NCI-H2029 (cell line): Measurements from ENCODE around the gene SYT3.

Source experiments
- DNase-seq: peaks from one replicate; lab custom pipeline; 2025; lab: John Stamatoyannopoulos, UW

Gene SYT3, protein sequence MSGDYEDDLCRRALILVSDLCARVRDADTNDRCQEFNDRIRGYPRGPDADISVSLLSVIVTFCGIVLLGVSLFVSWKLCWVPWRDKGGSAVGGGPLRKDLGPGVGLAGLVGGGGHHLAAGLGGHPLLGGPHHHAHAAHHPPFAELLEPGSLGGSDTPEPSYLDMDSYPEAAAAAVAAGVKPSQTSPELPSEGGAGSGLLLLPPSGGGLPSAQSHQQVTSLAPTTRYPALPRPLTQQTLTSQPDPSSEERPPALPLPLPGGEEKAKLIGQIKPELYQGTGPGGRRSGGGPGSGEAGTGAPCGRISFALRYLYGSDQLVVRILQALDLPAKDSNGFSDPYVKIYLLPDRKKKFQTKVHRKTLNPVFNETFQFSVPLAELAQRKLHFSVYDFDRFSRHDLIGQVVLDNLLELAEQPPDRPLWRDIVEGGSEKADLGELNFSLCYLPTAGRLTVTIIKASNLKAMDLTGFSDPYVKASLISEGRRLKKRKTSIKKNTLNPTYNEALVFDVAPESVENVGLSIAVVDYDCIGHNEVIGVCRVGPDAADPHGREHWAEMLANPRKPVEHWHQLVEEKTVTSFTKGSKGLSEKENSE

DNA sequence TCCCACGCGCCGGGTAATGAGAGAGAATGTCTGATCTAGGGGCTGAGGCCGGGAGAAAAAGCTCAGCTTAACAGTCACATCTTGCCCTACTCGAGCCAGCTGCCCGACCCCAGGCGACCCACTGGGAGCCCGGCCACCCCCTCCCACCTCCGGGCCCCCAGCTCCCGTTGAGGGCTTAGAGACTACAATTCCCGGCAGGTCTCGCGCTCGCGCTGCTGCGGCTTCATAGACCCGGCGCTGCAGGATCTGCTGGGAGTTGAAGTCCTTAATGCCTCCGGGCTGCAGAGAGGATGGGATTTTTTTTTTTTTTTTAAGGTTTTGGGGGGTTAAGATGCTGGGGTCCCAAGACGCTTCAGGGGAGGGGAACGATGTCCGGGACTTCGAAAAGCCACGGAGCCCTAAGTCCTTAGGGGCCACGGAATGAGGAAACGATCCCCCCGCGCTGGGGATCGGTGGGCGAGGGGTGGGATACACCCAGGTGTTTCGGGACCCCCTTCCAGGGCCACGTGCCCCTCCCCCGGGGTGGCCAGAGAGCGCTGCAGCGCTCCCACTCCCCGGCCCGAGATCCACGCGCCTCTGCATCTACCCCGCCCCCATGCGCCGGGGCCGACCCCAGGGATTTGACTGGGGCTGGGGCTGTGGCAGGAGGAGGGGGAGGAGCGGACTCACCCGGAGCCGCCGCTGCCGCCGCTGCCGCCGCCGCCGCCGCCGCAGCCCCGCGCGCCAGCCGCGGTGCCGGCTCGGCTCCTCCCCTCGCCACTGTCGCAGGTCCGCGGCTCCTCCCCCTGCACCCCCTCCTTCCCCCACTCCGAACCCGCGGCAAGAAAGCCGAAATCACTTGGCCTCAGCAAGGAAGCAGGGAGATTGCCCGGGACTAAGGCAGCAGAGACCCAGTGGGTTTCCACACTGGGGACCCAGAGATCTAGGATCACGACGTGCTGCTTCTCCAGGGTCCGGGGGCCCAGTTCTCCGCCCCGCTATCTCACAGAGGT, at the start of gene SYT3:
SYT3 (minus strand) TSS at position 761 of the 992 bp plus-strand sequence. CDS start 2,470 bp downstream, outside the sequence.
- no peak for DNase-seq

DNA sequence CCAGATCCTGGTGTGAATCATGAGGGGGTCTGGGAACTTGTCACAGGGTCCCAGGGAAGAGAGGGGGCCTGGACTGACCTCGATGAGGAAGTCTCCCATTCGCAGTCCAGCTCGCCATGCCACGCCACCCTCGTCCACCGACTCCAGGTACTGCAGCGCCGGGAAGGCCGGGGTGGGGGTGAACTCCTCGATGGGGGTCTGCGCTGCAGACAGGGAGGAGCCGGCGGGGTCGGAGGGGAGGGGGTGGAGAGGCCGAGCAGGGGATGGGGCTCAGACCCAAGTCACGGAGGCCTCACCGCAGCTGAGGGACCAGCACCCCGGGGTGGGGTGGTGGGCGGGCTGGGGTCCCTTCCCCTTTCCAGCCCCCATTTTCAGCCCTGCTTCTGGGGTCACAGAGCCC, 49.1 kb upstream of the SYT3 start:
- no peak for DNase-seq

DNA sequence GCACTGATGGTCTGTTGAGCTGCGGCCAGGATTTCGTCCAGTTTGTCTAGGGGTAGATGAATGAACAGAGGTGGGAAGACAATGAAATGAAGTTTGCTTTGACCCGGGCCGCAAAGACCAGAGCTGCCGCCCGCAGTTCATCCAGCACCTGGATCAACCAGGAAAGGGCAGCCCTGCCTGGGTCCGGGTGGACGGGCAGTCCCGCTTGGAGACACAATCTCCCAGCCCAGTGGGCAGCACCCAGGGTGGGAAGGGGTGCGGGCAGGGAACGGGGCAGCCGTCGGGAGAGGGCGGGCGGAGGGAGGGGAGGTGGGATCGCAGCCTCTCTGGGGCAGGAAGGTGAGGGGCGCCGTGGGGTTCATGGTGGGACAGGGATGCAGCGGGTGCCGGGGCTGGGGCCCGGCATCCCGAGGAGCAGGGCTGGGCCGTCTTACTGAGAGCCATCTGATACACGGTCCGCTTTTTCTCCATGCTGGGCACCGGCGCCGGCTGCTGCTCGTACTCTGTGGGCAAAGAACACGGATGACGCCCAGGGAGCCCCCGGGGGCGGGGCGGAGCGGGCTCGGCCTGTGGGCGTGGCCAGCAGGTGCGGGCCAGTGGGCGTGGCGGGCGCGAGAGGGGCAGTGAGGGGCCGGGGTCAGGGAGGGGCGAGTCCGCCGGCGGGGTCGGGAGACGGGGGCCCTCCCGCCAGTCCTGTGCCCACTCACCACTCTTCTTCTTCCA, 46.8 kb upstream of the SYT3 start:
- no peak for DNase-seq

DNA sequence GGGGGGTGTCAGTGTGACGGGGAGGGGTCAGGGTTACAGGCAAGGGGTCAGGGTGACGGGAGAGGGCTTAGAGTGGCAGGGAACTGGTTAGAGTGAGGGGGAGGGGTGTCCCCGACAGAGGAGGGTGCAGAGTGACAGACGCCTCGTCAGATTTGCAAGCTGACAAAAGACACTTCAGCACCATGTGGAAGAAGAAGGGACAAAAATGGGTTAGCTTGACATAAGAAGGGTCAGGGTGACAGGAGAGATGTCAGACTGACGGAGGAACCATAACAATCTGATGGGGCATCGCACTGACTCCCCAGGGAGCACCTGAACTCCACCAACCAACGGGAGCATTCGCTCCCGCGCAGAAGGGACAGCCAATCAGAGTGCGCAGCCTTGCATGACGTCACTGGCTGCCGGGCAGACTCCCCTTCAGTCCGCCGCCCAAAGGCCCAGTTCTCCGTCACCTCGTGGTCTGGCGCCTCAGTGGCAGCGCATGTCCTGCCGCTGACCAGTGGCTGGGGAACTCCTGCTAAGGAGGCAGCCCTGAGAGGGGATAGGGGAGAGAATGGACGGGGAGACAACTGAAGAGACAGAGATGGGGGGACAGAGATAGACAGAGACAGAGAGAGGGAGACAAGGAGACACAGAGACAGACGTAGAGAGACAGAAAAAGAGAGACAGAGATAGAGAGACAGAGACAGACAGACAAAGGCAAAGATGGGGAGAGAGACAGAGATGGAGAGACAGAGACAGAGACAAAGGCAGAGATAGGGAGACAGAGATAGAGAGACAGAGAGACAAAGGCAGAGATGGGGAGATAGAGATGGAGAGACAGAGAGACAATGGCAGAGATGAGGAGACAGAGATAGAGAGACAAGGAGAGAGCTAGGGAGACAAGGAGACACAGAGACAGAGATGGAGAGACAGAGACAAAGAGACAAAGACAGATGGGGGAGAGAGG, 39.8 kb upstream of the SYT3 start:
- peak; percentile 30 for DNase-seq

DNA sequence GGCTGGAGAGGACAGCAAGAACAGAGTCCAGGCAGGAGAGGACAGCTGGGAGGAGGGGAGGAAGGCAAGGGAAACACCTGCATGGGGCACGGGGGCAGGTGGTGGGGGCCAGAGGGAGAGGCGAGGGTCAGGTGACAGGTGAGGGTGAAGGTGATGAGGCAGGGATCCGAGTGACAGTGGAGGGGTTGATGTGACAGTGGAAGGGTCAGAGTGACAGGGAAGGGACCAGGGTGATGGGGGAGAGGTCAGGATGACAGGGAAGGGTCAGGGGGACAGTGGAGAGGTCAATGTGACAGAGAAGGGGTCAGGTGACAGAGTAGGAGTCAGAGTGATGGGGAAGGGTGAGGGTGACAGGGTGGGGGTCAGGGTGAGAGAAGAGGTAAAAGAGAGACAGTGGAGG, 38.6 kb upstream of the SYT3 start:
- DNase-seq: no peak

DNA sequence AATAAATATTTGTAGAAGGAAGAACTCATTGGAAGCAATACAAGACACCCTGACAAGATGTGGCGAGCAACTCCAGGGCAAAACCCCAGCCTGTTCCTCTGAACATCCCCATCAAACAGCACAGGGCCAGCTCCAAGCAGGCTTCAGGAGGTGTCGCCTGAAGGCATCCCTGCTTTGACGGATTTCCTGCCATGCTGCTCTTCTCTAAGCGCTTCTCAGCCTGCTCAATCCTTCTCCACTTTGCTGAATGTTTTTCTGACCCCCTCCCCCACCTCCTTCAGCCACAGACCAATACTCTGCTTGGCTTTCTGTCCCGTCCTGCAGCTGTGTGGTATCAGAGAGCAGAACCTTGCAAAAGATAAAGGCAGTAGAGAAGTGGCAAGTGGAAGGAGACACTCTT, 38.0 kb upstream of the SYT3 start:
- DNase-seq: no peak

DNA sequence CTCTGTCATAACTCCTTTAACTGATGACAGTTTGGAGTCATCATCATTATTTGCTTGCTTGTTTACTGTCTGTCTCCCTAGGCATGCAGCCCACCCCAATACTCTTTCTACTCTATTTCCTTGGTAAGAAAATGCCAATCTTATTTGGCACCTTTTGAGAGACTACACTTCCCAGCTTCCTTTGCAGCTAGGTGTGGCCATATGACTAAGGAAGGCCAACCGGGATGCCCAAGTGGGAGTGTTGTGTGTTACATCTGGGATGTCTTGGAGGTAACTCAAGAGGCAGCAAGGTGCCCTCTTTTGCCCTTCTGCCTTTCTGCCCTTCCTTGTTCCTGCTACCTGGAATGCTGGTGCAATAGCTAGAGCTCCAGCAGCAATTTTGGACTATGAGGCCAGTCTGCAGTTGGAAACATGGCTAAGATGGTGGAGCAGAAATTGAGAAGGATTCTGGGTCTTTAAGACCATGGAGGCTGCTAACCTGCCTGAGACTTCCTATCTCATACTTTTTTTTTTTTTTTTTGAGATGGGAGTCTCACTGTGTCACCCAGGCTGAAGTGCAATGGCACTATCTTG, 37.0 kb upstream of the SYT3 start:
- no peak for DNase-seq

DNA sequence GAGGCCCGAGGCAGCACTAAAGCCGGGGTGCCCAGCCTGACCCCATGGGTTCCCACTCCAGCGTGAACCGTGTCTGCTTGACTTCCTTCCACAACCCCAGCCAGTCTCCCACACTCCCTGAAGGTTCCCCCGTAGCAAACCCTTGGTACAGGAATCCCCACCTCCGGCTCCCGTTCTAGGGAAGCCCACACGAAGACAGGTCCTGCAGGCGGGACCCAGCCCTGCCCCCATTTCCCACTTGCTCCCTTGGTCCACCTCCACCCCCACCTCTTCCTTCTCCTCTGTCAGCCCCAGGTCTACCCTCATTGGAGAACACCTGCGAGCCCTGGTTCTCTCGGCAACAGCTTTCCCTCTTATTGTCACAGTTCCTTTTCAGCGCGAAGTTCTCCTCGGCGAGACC, 33.4 kb upstream of the SYT3 start:
- DNase-seq: no peak

DNA sequence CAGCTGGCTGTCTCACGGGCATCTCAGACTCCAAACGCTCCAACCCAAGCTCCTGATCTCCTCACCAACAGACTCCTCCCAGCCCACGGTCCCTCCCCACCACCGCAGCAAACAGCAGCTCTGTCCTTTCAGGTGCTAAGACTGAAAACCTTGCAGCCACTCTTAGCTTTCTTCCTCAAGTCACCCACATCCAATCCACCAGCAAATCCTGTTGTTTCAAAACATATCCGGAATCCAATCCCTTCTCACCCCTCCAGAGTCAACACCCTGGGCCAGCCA, 30.4 kb upstream of the SYT3 start:
- no peak for DNase-seq

DNA sequence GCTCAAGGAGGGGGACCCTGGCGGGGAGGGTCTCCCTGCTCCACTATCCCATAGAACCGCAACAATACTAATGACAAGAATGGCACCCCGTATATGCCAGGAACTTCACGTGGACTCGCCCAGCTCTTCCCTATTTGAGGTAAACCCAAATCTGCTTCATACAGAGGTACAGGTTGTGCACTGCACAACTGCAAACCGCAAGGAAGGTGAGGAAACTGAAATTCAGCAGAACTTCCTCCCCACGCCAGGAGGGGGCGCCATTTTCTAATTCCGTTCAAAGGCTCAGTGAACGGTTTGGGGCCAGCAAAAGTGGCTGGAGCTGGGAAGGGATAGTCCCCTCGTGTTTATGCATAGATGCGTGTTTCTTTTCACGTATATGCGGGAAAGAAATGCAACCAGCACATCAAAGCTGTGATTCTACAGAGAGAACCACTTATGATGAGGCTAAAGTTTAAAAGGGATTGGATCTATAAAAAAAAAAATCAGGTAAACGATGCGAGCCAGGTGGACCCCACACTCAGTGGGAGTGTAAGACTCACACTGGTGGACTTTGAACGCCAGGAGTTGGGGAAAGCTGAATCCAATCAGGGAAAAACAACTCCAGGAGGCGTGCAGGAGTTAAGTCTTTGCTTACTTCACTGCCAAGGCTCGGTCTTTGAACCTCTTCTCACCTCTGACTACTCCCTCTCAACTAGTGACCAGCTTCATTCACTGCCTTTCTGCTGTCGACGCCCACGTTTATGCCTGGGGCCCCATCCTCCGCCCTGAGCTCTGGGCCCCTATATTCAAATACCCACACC, 29.8 kb upstream of the SYT3 start:
- DNase-seq: no peak

DNA sequence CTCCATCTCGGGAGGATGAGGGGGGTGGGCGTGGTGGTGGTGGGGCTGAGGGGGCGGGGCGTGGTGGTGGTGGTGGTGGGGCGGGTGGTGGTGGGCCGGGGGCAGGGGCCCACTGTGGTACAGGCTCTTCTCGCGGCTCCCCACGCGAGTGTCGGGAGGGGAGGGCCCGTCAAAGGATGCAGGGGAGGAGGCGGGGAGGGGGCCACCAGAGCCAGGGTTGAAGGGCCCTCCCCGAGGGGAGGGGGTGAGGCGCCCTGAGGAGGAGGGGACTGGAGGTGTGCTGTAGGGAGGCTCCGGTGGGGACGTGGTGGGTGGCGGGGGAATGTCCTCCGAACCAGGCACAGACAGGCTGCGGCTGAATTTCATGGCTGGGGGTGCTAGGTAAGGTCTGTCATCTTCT, 29.2 kb upstream of the SYT3 start:
- DNase-seq: no peak

DNA sequence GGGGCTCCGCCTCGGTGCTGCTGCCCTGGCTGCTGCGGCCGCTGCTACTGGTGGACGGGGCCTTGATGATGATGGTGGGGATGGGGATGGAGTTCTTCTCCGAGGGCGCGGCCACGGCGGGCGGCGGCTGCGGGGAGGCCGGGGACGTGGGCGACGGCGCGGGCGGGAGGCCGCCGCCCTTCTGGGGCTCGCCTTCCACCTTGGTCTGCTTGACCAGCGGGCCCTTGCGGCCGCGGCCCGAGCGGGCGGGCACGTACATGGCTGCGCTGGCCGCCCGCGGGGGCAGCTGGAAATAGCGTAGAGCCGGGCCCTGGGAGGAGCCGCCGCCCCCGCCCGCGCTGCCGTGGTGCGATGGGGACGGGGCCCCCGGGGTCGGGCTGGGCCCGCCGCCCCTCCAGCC, 28.7 kb upstream of the SYT3 start:
- DNase-seq: no peak

DNA sequence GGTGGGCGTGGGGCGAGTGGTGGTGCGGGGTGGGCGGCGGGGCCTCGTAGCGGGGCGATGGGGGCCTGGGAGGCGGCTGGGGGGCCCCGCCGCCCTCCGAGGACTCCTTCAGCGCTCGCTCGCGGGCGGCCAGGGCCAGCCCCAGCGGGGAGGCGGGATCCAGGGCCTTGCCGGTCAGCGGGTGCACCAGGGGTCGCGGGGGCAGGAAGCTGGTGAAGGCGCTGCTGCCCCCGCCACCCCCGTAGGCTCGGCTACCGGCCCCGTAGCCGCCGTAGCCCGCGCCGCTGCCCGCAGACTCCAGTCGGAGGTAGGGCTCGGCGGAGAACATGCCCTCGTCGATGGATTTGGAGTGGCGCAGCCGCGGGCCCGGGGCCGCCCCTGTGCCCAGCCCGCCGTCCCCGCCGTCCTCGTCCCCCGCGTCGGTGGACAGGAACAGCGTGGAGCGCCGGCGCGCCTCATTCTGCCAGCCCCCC, 28.1 kb upstream of the SYT3 start:
- DNase-seq: no peak

DNA sequence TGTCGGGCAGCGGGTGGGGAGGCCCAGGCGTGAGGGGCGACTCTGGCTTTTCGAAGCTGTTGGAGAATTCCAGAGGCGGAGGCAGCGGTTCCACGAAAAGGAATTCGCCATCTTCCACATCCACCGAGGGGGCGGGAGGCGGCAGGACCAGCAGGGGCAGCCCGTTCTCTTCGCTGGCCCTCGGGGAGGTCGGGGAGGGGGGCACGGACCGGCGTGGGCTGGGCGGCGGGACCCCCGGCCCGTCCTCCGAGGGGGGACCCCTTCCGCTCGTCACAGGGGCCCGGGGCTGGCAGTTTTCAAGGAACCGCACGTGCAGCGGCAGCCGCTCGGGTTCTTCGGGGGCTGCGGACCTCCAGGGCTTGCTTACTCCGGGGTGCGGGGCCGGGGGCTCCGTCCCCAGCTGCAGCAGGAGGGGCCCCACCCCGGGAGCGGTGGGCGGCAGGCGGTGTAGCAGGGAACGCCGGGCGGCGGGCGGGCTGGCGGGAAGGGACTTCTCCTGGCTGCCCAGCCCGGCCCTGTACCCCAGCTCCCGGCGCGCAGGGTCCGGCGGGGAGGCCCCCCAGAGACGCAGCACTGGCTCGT, 27.6 kb upstream of the SYT3 start:
- no peak for DNase-seq

DNA sequence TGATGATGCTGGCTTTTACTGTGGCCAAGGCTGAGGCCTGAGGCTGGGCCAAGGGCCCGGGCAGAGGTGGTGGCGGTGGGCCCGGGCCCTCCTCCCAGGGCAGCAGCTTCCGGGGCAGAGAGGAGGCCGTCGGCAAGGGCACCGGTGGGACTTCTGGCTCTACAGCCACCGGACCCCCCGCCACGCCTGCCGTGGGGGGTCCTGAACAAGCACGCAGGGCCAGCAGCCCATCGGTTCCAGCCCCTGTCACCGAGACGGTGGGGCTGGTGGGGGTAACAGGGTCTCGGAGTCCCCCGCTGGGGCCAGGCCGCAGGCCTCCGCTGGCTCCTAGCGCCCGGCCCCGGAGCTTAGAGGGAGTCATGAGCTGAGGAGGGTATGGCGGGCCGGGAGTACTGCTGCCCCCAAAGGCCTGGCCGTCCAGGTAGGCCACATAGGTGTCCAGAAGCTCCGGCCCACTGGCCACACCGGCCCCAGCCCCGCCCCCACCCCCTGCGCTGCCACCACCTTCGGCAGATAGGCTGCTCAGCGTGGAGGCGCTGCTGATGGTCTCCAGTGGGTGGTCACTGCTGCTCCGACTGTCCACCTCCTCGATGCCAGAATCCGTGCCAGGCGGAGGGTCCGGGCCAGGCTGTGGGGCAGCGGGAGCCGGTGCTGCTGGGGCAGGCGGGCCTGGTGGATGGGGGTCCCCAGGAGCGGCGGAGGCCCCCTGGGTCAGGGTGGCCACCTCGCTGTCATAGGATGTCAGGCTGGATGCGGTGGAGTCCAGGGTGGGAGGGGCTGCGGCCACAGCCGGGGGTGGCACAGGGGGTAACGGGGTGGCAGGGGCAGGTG, 26.9 kb upstream of the SYT3 start:
- DNase-seq: no peak

DNA sequence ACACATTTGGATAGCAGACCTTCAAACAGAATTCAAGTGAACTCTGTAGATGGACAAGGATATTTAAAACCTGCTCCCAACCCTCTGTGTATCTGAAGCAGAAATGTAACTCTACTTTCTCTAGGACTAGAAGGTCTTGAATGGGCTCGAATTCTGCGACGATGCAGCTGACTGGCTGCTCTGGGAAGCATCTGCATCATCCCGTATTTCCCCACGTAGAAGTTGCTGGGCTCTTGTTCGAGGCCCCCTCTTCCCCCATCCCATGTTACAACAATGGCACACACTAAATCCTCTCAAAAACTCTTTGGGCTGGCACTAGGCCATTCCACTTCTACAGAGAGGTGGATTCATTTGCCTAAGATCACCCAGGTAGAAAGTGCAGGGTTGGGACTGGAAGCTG, 24.5 kb upstream of the SYT3 start:
- DNase-seq: no peak

DNA sequence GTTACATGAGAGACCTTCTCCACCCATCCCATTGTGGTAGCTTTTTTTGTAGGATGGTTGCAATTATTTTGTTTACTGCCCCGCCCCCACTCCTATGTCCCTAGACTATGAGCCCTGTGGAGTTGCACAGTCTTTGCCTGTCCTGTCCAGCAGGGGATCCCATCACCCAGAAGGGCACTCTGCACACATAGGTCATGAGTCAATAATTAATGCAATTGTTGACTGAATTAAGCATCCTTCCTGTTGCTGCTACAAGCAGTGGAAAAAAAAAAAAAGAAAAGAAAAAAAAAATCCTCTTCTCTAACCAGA, 23.8 kb upstream of the SYT3 start:
- no peak for DNase-seq

DNA sequence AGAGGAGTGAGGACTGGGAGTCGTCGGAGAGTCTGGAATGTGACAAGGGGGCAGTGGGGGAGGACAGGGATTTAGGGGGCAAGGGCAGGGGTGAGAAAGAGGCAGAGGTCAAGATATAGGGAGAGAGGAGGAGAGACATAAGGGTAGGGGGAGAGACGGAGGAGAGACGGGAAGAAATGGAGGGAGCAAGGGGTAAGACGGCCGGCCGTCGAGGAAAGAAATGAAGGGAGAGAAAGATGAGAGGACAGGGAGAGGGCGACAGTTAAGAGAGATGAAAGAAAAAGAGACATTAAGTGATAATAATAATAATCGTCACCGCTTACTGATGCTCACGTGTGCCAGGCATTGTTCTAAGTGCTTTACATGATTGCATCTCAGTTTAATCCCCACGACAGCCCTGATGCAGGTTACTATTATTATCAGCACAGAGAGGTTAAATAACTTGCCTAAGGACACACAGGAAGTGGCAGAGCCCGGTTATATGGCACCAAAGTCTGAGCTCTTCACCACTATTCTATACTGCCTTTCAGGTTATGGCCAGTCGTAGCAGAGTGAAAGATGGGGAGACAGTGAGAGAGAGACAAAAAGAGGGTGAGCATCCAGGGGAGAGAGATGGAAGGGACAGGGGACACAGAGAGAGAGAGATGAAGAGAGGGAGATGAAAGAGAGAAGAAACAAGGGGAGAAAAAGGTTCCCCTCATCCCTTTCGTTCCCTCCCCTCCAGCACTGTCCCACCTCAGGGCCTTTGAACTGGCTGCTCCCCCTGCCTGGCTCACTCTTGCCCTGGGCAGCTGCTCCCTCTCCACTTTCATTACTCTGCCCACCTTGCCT, 23.2 kb upstream of the SYT3 start:
- DNase-seq: no peak
